ENCODE measurements around the gene GALNS.

GALNS gene

DNA sequence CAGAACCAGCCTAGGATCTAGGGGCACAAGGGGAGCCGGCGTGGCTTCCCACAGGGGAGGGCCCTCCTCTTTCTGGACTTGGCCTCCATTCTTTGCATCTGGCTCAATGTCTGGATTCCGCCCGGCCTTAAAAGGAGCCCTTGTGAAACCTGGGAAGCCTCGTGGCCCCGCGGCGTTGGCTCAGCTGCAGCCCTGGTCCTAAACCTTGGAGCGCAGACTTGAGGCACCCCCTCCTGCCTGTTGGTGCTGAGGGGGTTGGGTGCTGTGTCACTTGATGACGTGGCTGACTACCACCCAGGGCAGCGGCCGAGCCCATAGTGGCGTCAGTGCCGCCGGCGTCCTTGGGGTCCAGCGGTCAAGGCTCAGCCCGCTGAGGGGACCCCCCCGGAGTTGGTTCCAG is 4.6 kb upstream of the GALNS start:
- H3K9me3 ChIP-seq (replicated peaks; ENCODE audit: low read length) = no peaks in the 10 kb centered on the region
- no peaks in the 10 kb centered on the region for H3K27me3 ChIP-seq (ENCODE audit: control insufficient read depth, insufficient read depth, low read length)
- H3K4me1 ChIP-seq (ENCODE audit: control insufficient read depth, insufficient read depth, low read length) = peaks cover 14% of the 10 kb centered on the region
- peaks cover 33% of the 10 kb centered on the region for H3K36me3 ChIP-seq (ENCODE audit: insufficient read depth, low read length)
- H3K4me2 ChIP-seq (ENCODE audit: low read length) = no peak overlapping the region
- H3K9ac ChIP-seq (ENCODE audit: low read depth, low read length) = no peak overlapping the region
- H3K4me3 ChIP-seq (ENCODE audit: low read length) = no peak overlapping the region

GRCh38 chr16:88859381-88860091 is 2.8 kb upstream of the GALNS start:
- H3K36me3 ChIP-seq (ENCODE audit: insufficient read depth, low read length) = peaks cover 33% of the 10 kb centered on the region
- H3K9ac ChIP-seq (ENCODE audit: low read depth, low read length) = no peak overlapping the region

GRCh38 chr16:88857728-88858339 is 1.1 kb upstream of the GALNS start:
- H3K9me3 ChIP-seq (replicated peaks; ENCODE audit: low read length) = no peaks in the 10 kb centered on the region
- peaks cover 26% of the 10 kb centered on the region for H3K4me1 ChIP-seq (ENCODE audit: control insufficient read depth, insufficient read depth, low read length)
- no peaks in the 10 kb centered on the region for H3K27me3 ChIP-seq (ENCODE audit: control insufficient read depth, insufficient read depth, low read length)
- H3K4me3 ChIP-seq (ENCODE audit: low read length) = peak overlapping the region; percentile 84
- H3K9ac ChIP-seq (ENCODE audit: low read depth, low read length) = peak overlapping the region; percentile 88
- H3K36me3 ChIP-seq (ENCODE audit: insufficient read depth, low read length) = peaks cover 33% of the 10 kb centered on the region
- peak overlapping the region; percentile 89 for H3K4me2 ChIP-seq (ENCODE audit: low read length)

More at GRCh38 chr16:88859381-88860091, 2.8 kb upstream of the GALNS start:
- Histone ChIP-seq H3K4me1 (ENCODE audit: control insufficient read depth, insufficient read depth, low read length) (peaks cover 26% of the 10 kb centered on the region), H3K27me3 (ENCODE audit: control insufficient read depth, insufficient read depth, low read length) (no peaks in the 10 kb centered on the region), H3K4me3 (ENCODE audit: low read length) (no peak overlapping the region), H3K4me2 (ENCODE audit: low read length) (no peak overlapping the region), H3K9me3 (replicated peaks; ENCODE audit: low read length) (no peaks in the 10 kb centered on the region)

GRCh38 chr16:88856122-88856827 is 472 bp downstream of the GALNS start:
- H3K9me3 ChIP-seq (replicated peaks; ENCODE audit: low read length) = no peaks in the 10 kb centered on the region
- H3K27me3 ChIP-seq (ENCODE audit: control insufficient read depth, insufficient read depth, low read length) = no peaks in the 10 kb centered on the region
- H3K9ac ChIP-seq (ENCODE audit: low read depth, low read length) = peak overlapping the region; percentile 82
- peaks cover 26% of the 10 kb centered on the region for H3K4me1 ChIP-seq (ENCODE audit: control insufficient read depth, insufficient read depth, low read length)
- peaks cover 29% of the 10 kb centered on the region for H3K36me3 ChIP-seq (ENCODE audit: insufficient read depth, low read length)
- H3K4me3 ChIP-seq (ENCODE audit: low read length) = peak overlapping the region; percentile 84
- H3K4me2 ChIP-seq (ENCODE audit: low read length) = peak overlapping the region; percentile 95

DNA sequence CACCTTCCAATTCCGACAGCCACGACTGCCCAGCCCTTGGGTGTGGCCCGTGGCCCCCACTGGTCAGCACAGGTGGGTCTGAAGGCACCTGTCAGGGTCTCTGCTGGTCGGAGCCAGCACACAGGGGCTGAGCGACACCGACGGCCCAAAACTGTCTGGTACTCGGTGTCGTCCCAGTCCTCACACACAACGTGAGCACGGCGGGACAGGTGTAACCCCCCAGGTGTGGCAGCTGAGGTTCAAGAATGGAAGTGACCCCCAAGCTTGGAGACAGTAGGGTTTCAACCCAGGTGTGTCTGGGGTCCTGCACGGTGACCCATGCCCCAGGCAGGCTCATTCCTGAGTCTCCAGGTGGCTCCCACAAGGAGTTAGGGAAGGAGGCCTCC is 1.0 kb downstream of the GALNS start:
- peak overlapping the region; percentile 65 for H3K9ac ChIP-seq (ENCODE audit: low read depth, low read length)
- no peaks in the 10 kb centered on the region for H3K9me3 ChIP-seq (replicated peaks; ENCODE audit: low read length)
- H3K4me2 ChIP-seq (ENCODE audit: low read length) = peak overlapping the region; percentile 95
- peak overlapping the region; percentile 79 for H3K4me3 ChIP-seq (ENCODE audit: low read length)
- H3K27me3 ChIP-seq (ENCODE audit: control insufficient read depth, insufficient read depth, low read length) = no peaks in the 10 kb centered on the region
- peaks cover 26% of the 10 kb centered on the region for H3K4me1 ChIP-seq (ENCODE audit: control insufficient read depth, insufficient read depth, low read length)
- H3K36me3 ChIP-seq (ENCODE audit: insufficient read depth, low read length) = peaks cover 24% of the 10 kb centered on the region

DNA sequence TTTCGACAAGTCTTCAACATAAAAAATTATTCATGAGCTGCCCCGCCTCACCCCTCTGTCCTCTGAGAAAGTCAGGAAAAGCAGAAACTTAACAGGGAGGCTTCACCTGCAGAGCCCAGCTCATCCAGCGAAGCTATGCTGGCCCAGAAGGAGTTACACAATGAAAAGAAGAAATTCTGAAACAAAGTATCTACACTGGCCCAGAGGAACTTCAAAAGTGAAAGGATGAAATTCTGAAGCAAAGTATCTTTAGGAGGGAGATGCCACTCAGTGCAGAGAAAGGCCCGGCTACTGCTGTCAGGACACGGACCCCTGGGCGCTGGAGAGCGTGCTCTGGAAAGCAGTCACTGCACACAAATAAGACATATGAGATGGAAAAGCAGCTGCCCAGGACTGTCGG is 1.6 kb downstream of the GALNS start:
- Histone ChIP-seq H3K4me3 (ENCODE audit: low read length) (peak overlapping the region; percentile 23), H3K36me3 (ENCODE audit: insufficient read depth, low read length) (peaks cover 18% of the 10 kb centered on the region), H3K4me2 (ENCODE audit: low read length) (peak overlapping the region; percentile 6), H3K9ac (ENCODE audit: low read depth, low read length) (no peak overlapping the region), H3K9me3 (replicated peaks; ENCODE audit: low read length) (no peaks in the 10 kb centered on the region), H3K4me1 (ENCODE audit: control insufficient read depth, insufficient read depth, low read length) (peaks cover 26% of the 10 kb centered on the region), H3K27me3 (ENCODE audit: control insufficient read depth, insufficient read depth, low read length) (no peaks in the 10 kb centered on the region)

DNA sequence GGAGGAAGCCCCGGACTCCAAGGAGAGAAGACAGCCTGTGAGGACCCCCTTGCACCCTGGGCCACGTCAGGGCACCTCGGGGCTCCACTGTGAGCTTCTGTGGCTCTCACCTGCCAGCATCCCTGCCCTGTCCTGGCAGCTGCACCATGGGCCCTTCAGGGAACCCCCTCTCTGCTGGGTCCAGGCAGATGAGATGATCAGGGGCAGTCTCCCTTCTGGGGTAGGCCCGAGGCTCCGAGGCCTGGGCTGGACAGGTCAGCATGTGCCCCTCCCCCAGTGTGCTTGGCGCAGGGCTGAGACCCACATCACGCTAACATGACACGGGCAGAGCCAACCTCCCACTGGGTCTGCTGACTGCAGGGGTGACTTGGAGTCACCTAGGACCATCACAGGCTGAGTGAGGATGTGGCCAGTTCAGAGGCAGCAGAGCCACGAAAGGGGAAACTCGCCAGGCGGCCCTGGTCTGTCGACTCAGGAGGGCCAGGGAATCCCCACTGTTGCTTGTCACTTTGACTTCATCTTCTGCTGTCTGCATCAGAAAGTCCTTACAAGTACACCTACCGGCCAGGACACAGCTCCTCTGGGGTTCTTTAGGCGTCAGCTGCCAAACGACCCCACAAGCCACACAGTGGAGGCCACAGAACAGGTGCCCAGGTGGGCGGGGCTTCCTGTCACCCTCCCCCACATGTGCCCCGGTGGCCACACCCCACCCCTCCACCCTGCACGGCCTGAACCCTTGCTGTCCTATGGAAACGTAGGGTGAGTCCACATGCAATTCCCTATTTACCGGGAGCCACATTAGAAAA is 2.2 kb downstream of the GALNS start:
- H3K4me1 ChIP-seq (ENCODE audit: control insufficient read depth, insufficient read depth, low read length) = peaks cover 24% of the 10 kb centered on the region
- H3K9ac ChIP-seq (ENCODE audit: low read depth, low read length) = no peak overlapping the region
- no peak overlapping the region for H3K4me2 ChIP-seq (ENCODE audit: low read length)
- no peak overlapping the region for H3K4me3 ChIP-seq (ENCODE audit: low read length)
- H3K9me3 ChIP-seq (replicated peaks; ENCODE audit: low read length) = no peaks in the 10 kb centered on the region
- H3K27me3 ChIP-seq (ENCODE audit: control insufficient read depth, insufficient read depth, low read length) = no peaks in the 10 kb centered on the region
- H3K36me3 ChIP-seq (ENCODE audit: insufficient read depth, low read length) = peaks cover 12% of the 10 kb centered on the region

GRCh38 chr16:88853325-88853941 is 3.3 kb downstream of the GALNS start:
- Histone ChIP-seq H3K27me3 (ENCODE audit: control insufficient read depth, insufficient read depth, low read length) (no peaks in the 10 kb centered on the region), H3K4me1 (ENCODE audit: control insufficient read depth, insufficient read depth, low read length) (peaks cover 18% of the 10 kb centered on the region), H3K9me3 (replicated peaks; ENCODE audit: low read length) (no peaks in the 10 kb centered on the region), H3K36me3 (ENCODE audit: insufficient read depth, low read length) (peaks cover under 1% of the 10 kb centered on the region), H3K9ac (ENCODE audit: low read depth, low read length) (no peak overlapping the region), H3K4me3 (ENCODE audit: low read length) (no peak overlapping the region), H3K4me2 (ENCODE audit: low read length) (no peak overlapping the region)

- H3K4me1 ChIP-seq (ENCODE audit: control insufficient read depth, insufficient read depth, low read length) = peaks cover 11% of the 10 kb centered on the region
- no peaks in the 10 kb centered on the region for H3K9me3 ChIP-seq (replicated peaks; ENCODE audit: low read length)
- H3K27me3 ChIP-seq (ENCODE audit: control insufficient read depth, insufficient read depth, low read length) = no peaks in the 10 kb centered on the region
- no peak overlapping the region for H3K4me3 ChIP-seq (ENCODE audit: low read length)
- H3K36me3 ChIP-seq (ENCODE audit: insufficient read depth, low read length) = no peaks in the 10 kb centered on the region
- no peak overlapping the region for H3K4me2 ChIP-seq (ENCODE audit: low read length)
- H3K9ac ChIP-seq (ENCODE audit: low read depth, low read length) = no peak overlapping the region
These were observed 5.1 kb downstream of the GALNS start for GRCh38 chr16:88851616-88852015.

DNA sequence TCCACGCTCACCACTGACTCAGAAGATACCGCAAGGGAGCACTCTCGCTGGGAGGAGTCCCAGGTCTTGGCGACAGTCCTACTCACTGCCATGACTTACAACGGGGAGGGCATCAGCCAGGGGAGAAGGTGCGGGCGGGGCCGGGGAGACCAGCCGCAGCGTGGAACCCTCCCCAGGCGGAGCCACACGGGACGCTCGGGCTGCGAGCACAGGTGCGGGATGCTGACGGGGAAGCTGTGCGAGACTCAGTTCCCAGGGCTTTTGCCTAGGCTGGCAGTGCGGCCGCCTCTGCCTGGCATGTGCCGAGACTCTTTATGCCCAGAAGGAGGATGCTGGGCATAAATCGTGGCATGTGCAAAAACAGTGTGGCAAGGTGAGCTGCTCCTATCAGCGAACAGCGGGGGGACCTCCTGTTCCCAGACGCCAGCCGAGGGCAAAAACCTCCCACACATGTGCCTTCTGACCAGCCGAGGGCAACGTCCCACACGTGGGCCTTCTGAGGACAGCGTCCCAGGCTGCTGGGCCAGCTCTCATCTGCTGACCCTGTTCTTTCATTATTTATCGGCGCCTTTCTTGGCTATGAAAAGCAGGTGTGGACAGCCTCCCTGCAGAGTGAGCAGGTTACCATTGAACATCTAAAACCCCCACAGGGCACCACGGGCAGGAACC is 6.1 kb downstream of the GALNS start:
- H3K27me3 ChIP-seq (ENCODE audit: control insufficient read depth, insufficient read depth, low read length) = no peaks in the 10 kb centered on the region

More for the DNA sequence above, 6.1 kb downstream of the GALNS start:
- no peaks in the 10 kb centered on the region for H3K9me3 ChIP-seq (replicated peaks; ENCODE audit: low read length)
- H3K4me3 ChIP-seq (ENCODE audit: low read length) = no peak overlapping the region
- no peaks in the 10 kb centered on the region for H3K36me3 ChIP-seq (ENCODE audit: insufficient read depth, low read length)
- H3K4me2 ChIP-seq (ENCODE audit: low read length) = no peak overlapping the region
- peaks cover 6% of the 10 kb centered on the region for H3K4me1 ChIP-seq (ENCODE audit: control insufficient read depth, insufficient read depth, low read length)
- no peak overlapping the region for H3K9ac ChIP-seq (ENCODE audit: low read depth, low read length)
